ELF-1 (cell line): ENCODE data around the gene ZNF675.
"Not testable (repeated sequence)": the region's sequence is repeated elsewhere in the genome, so short reads cannot be mapped to it uniquely, and the experiment has no call there.

Experiments used
- DNase-seq: peaks from one replicate; pipeline ENCODE4 v3.0.0-alpha.2; 2016; ENCODE audit warnings: low read depth, low spot score

ZNF675 gene

GRCh38 chr19:23686621-23687423, at the start of gene ZNF675:
Gene ZNF675, minus strand, starts transcription at chr19:23687212. Its CDS starts 179 bp downstream, at chr19:23687033.
- peak; percentile 97 for DNase-seq

GRCh38 chr19:23730729-23731465, 43.9 kb upstream of the ZNF675 start:
- DNase-seq = not testable (repeated sequence)

GRCh38 chr19:23724161-23724560, 37.1 kb upstream of the ZNF675 start:
- DNase-seq = peak; percentile 83

GRCh38 chr19:23718802-23719201, 31.8 kb upstream of the ZNF675 start:
- peak; percentile 79 for DNase-seq

GRCh38 chr19:23716792-23717191, 29.8 kb upstream of the ZNF675 start:
- DNase-seq = no peak

GRCh38 chr19:23709347-23709746, 22.3 kb upstream of the ZNF675 start:
- DNase-seq = no peak

GRCh38 chr19:23706657-23707056, 19.6 kb upstream of the ZNF675 start:
- DNase-seq = no peak

GRCh38 chr19:23699521-23699860, 12.5 kb upstream of the ZNF675 start:
- DNase-seq = peak; percentile 89

GRCh38 chr19:23698711-23699520, 11.9 kb upstream of the ZNF675 start:
- peak; percentile 65 for DNase-seq

GRCh38 chr19:23692937-23693336, 5.9 kb upstream of the ZNF675 start:
- DNase-seq = peak; percentile 62

- DNase-seq = no peak
These were observed 13.9 kb downstream of the ZNF675 start for GRCh38 chr19:23673132-23673531.

- not testable (repeated sequence) for DNase-seq
These were observed 18.4 kb downstream of the ZNF675 start for GRCh38 chr19:23668606-23669005.

- DNase-seq = peak; percentile 18
These were observed 21.2 kb downstream of the ZNF675 start for GRCh38 chr19:23665651-23666410.

- peak; percentile 87 for DNase-seq
These were observed 37.2 kb downstream of the ZNF675 start for GRCh38 chr19:23649817-23650216.
